Uterus (tissue), 4 donors: ENCODE results near the gene MEGF8. TPM values are rescaled to one million over a fixed set of nuclear protein-coding genes. Genes with fewer than 3 reads are reported as not detected.
A peak's percentile ranks its signal among the peaks of the same experiment; 100 is the strongest.

Experiments used
- DNase-seq, 2 donors: peaks; one replicate each; pipeline ENCODE4 v3.0.0-alpha.2; 2019 to 2020
- H3K27ac ChIP-seq, 2 donors: fragments of 200-600 bp; sonication (generic); 1 replicate in 1 of 2; 2 replicates in 1 of 2; pipeline ENCODE4 v1.5.1; 2016 to 2018
- H3K27me3 ChIP-seq, 2 donors: fragments of 200-600 bp; sonication (generic); one replicate each; pipeline ENCODE4 v1.5.1; 2018 to 2019; ENCODE audit warnings: control low read depth in 1 of 2
- H3K36me3 ChIP-seq, 2 donors: fragments of 200-600 bp; sonication (generic); one replicate each; pipeline ENCODE4 v1.5.1; 2019; ENCODE audit warnings: control low read depth in 1 of 2
- H3K4me1 ChIP-seq, 2 donors: fragments of 200-600 bp; sonication (generic); one replicate each; pipeline ENCODE4 v1.5.1; 2018 to 2019; ENCODE audit warnings: control low read depth in 1 of 2
- H3K4me3 ChIP-seq, 2 donors: fragments of 200-600 bp; sonication (generic); 1 replicate in 1 of 2; 2 replicates in 1 of 2; pipeline ENCODE4 v1.5.1; 2018 to 2019; ENCODE audit warnings: mild to moderate bottlenecking in 1 of 2
- H3K9me3 ChIP-seq, 2 donors: fragments of 200-600 bp; sonication (generic); one replicate each; pipeline ENCODE4 v1.5.1; 2019; ENCODE audit warnings: control low read depth in 1 of 2
- CTCF ChIP-seq, 4 experiments: fragments of 200-600 bp in 2 of 4; fragments of 450-650 bp in 2 of 4; sonication (generic) in 2 of 4; IDR thresholded peaks; one replicate each; pipeline ENCODE4 v1.5.1; 2016 to 2019; ENCODE audit warnings: antibody characterized with exemption in 4 of 4, mild to moderate bottlenecking in 2 of 4, moderate library complexity in 1 of 4
- POLR2A ChIP-seq, 2 donors: fragments of 450-650 bp; IDR thresholded peaks; one replicate each; pipeline ENCODE4 v1.6.1; 2016; ENCODE audit warnings: antibody characterized with exemption in 2 of 2, mild to moderate bottlenecking in 1 of 2, moderate library complexity in 1 of 2
- intact Hi-C: fragments of 100-400 bp; cut with DNase I; formaldehyde crosslinking; loops from one replicate; pipeline ENCODE4 v1.15.1; 2023; ENCODE audit warnings: low total_unique reads
- total RNA-seq, 4 donors: library from RNA; depleted of rRNA in 3 of 4; stranded (reverse); fragments of >200 nt in 3 of 4; gene quantifications; one replicate each; pipeline versions ENCODE4 v1.1.0 to v1.2.4, GENCODE V29; 2014 to 2023
- donor health status: DM: yes; HTN: yes; CAD: no.

The MEGF8 gene, protein sequence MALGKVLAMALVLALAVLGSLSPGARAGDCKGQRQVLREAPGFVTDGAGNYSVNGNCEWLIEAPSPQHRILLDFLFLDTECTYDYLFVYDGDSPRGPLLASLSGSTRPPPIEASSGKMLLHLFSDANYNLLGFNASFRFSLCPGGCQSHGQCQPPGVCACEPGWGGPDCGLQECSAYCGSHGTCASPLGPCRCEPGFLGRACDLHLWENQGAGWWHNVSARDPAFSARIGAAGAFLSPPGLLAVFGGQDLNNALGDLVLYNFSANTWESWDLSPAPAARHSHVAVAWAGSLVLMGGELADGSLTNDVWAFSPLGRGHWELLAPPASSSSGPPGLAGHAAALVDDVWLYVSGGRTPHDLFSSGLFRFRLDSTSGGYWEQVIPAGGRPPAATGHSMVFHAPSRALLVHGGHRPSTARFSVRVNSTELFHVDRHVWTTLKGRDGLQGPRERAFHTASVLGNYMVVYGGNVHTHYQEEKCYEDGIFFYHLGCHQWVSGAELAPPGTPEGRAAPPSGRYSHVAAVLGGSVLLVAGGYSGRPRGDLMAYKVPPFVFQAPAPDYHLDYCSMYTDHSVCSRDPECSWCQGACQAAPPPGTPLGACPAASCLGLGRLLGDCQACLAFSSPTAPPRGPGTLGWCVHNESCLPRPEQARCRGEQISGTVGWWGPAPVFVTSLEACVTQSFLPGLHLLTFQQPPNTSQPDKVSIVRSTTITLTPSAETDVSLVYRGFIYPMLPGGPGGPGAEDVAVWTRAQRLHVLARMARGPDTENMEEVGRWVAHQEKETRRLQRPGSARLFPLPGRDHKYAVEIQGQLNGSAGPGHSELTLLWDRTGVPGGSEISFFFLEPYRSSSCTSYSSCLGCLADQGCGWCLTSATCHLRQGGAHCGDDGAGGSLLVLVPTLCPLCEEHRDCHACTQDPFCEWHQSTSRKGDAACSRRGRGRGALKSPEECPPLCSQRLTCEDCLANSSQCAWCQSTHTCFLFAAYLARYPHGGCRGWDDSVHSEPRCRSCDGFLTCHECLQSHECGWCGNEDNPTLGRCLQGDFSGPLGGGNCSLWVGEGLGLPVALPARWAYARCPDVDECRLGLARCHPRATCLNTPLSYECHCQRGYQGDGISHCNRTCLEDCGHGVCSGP (N-terminal part only)
- 10 to 100 TPM in 3 of 4 donors, 1 to 10 TPM in 1; 3.6 to 30.0 (median 19.1) TPM for total RNA-seq

DNA sequence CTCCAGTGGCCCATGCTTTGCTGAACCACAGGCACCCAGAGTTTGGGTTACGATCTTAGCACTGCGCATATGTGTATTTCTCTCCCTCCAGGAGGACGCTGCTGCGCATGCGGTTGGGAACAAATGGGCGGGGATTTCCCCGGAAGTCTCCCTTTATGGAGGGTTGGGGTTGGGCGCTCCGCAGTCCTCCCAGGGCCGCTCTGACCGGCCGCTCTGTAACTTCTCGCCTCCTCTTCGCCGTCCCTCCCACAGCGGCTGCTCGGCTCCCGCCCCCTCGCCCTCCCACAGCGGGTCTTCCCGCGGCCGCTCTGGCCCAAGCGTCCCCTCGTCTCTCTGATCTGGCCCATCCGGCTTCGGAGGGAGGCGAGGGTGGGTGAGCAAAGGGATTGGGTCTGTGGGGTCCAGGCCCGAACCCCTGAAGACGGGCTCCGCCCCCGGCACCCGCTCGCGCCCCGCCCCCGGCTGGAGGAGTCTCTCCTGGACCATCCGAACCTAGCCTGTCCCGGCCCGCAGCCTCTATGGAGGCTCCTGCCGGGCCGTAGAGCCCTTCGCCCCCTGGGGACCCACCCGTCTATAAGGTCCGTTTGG, at the start of gene MEGF8:
Gene MEGF8, plus strand, starts transcription at position 328 of the 588 bp plus-strand sequence. CDS start 609 bp downstream, outside the sequence.
- peak; percentile 98 to 99 for DNase-seq
- H3K36me3 ChIP-seq = no peaks in the 10 kb centered on the region
- peak within 1 kb of the TSS; percentile 73 to 90 for H3K4me3 ChIP-seq
- H3K4me1 ChIP-seq = peaks cover 0 to 20% of the 10 kb centered on the region in 2 donors
- TF ChIP-seq CTCF (IDR thresholded peaks at IDR 0.05) (peak in 3 of 4 experiments; percentile 87 to 89 (median 88)), POLR2A (IDR thresholded peaks at IDR 0.05) (peak in 1 of 2 donors; percentile 69)
- H3K9me3 ChIP-seq = no peaks in the 10 kb centered on the region
- H3K27ac ChIP-seq = peak within 1 kb of the TSS; percentile 55 to 71
- peaks cover 8 to 15% of the 10 kb centered on the region in 2 donors for H3K27me3 ChIP-seq
- intact Hi-C loops = no loop called here

DNA sequence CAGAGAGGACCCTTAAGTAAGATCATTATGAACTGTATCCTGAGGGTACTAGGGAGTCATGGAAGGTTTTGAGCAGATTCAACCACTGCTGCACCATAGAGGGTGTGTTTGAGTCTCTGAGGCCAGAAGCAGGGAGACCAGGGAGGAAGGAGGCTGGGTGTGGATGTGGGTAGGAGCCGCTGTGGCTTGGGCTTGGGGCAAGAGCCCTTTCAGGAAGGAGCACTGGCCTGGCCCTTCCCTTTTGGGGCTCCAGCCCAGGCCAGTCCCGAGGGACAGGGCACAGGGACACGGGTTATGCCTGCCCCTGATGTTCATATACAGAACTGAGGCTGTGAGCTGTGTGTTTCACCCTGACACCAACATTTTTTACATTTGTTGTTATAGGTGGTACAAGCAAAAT, 49.2 kb upstream of the MEGF8 start:
- H3K9me3 ChIP-seq = no peaks in the 10 kb centered on the region
- no peak overlapping the region for H3K4me3 ChIP-seq
- intact Hi-C loops = no loop called here
- no peaks in the 10 kb centered on the region for H3K36me3 ChIP-seq
- H3K27me3 ChIP-seq = no peaks in the 10 kb centered on the region
- H3K27ac ChIP-seq = peak overlapping the region in 1 of 2 donors; percentile 97
- peaks cover 0 to 28% of the 10 kb centered on the region in 2 donors for H3K4me1 ChIP-seq
- TF ChIP-seq CTCF (IDR thresholded peaks at IDR 0.05) = no peak
- TF ChIP-seq POLR2A (IDR thresholded peaks at IDR 0.05) = no peak
- no peak for DNase-seq

DNA sequence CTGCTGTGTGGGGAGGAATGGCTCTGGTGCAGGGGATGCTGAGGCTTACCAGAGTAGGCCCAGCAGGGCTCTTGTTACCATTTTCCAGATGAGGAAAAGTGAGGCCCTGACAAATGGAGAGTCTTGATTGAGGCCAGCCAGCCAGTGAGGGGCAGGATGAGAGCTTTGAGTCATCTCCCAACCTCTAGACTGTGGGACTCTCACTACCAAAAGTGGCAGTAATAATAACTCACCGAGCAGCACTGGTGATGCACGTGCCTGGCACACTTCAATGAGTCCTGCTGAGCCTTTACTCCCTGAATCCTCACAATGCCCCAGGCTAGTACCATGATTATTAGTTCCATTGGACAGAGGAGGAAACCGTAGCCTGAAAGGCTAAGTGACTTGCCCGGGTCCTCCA, 48.6 kb upstream of the MEGF8 start:
- intact Hi-C loops = no loop called here
- no peak for DNase-seq
- no peak for TF ChIP-seq CTCF (IDR thresholded peaks at IDR 0.05)
- no peak for TF ChIP-seq POLR2A (IDR thresholded peaks at IDR 0.05)
- no peak overlapping the region for H3K4me3 ChIP-seq
- no peaks in the 10 kb centered on the region for H3K9me3 ChIP-seq
- peaks cover 0 to 31% of the 10 kb centered on the region in 2 donors for H3K4me1 ChIP-seq
- no peaks in the 10 kb centered on the region for H3K36me3 ChIP-seq
- peak overlapping the region; percentile 97 for H3K27ac ChIP-seq
- no peaks in the 10 kb centered on the region for H3K27me3 ChIP-seq

GRCh38 chr19:42277821-42278451, 47.5 kb upstream of the MEGF8 start:
- no peaks in the 10 kb centered on the region for H3K36me3 ChIP-seq
- H3K9me3 ChIP-seq = no peaks in the 10 kb centered on the region
- no peak overlapping the region for H3K4me3 ChIP-seq
- intact Hi-C loops = no loop called here
- peaks cover 5 to 39% of the 10 kb centered on the region in 2 donors for H3K4me1 ChIP-seq
- peak; percentile 20 to 25 for DNase-seq
- TF ChIP-seq CTCF (IDR thresholded peaks at IDR 0.05) (no peak), POLR2A (IDR thresholded peaks at IDR 0.05) (no peak)
- H3K27ac ChIP-seq = peak overlapping the region; percentile 97
- no peaks in the 10 kb centered on the region for H3K27me3 ChIP-seq
